ENCODE data around the gene MSX1. TPM values are rescaled to one million over a fixed set of nuclear protein-coding genes. Genes with fewer than 3 reads are reported as not detected.

Gene MSX1
- total and polyA plus RNA-seq, 4 donors: 0.13 to 0.33 (median 0.15) TPM; not detected in 1

DNA sequence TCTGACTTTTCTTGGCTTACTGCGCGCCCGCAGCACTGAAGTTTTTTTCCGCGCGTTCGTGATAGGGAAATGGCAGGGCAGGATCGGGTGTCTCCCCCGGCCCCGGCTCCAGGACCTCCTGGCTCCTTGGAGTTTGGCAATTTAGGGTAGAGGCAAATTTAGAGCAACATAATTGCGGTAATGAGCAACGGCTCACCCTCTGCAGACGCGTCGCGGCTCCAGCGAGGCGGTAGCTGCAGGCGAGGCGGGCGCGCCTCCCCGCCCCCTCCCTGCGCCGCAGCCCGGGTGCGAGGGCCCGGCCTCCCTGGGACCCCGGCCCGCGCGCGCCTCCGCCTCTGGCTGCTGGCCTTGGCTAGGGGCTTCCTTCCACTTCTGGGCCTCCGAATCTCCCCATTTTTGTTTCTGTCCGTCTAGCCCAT is 6.2 kb downstream of the MSX1 start:
- WGBS: 3% methylated on average over 36 of the region's 36 CpGs
- TF ChIP-seq, protein P1, sequence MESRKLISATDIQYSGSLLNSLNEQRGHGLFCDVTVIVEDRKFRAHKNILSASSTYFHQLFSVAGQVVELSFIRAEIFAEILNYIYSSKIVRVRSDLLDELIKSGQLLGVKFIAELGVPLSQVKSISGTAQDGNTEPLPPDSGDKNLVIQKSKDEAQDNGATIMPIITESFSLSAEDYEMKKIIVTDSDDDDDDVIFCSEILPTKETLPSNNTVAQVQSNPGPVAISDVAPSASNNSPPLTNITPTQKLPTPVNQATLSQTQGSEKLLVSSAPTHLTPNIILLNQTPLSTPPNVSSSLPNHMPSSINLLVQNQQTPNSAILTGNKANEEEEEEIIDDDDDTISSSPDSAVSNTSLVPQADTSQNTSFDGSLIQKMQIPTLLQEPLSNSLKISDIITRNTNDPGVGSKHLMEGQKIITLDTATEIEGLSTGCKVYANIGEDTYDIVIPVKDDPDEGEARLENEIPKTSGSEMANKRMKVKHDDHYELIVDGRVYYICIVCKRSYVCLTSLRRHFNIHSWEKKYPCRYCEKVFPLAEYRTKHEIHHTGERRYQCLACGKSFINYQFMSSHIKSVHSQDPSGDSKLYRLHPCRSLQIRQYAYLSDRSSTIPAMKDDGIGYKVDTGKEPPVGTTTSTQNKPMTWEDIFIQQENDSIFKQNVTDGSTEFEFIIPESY (IDR thresholded peaks at IDR 0.05): no peak
- TF ChIP-seq, protein P2, sequence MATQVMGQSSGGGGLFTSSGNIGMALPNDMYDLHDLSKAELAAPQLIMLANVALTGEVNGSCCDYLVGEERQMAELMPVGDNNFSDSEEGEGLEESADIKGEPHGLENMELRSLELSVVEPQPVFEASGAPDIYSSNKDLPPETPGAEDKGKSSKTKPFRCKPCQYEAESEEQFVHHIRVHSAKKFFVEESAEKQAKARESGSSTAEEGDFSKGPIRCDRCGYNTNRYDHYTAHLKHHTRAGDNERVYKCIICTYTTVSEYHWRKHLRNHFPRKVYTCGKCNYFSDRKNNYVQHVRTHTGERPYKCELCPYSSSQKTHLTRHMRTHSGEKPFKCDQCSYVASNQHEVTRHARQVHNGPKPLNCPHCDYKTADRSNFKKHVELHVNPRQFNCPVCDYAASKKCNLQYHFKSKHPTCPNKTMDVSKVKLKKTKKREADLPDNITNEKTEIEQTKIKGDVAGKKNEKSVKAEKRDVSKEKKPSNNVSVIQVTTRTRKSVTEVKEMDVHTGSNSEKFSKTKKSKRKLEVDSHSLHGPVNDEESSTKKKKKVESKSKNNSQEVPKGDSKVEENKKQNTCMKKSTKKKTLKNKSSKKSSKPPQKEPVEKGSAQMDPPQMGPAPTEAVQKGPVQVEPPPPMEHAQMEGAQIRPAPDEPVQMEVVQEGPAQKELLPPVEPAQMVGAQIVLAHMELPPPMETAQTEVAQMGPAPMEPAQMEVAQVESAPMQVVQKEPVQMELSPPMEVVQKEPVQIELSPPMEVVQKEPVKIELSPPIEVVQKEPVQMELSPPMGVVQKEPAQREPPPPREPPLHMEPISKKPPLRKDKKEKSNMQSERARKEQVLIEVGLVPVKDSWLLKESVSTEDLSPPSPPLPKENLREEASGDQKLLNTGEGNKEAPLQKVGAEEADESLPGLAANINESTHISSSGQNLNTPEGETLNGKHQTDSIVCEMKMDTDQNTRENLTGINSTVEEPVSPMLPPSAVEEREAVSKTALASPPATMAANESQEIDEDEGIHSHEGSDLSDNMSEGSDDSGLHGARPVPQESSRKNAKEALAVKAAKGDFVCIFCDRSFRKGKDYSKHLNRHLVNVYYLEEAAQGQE (IDR thresholded peaks at IDR 0.05): no peak
- TF ChIP-seq YY1 (IDR thresholded peaks at IDR 0.05) (no peak), HNF4A (conservative IDR thresholded peaks at IDR 0.05) (no peak)
- TF ChIP-seq, protein P3, sequence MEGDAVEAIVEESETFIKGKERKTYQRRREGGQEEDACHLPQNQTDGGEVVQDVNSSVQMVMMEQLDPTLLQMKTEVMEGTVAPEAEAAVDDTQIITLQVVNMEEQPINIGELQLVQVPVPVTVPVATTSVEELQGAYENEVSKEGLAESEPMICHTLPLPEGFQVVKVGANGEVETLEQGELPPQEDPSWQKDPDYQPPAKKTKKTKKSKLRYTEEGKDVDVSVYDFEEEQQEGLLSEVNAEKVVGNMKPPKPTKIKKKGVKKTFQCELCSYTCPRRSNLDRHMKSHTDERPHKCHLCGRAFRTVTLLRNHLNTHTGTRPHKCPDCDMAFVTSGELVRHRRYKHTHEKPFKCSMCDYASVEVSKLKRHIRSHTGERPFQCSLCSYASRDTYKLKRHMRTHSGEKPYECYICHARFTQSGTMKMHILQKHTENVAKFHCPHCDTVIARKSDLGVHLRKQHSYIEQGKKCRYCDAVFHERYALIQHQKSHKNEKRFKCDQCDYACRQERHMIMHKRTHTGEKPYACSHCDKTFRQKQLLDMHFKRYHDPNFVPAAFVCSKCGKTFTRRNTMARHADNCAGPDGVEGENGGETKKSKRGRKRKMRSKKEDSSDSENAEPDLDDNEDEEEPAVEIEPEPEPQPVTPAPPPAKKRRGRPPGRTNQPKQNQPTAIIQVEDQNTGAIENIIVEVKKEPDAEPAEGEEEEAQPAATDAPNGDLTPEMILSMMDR (IDR thresholded peaks at IDR 0.05; ENCODE audit: low read depth, low read length, missing input control): no peak
- TF ChIP-seq, protein P4, sequence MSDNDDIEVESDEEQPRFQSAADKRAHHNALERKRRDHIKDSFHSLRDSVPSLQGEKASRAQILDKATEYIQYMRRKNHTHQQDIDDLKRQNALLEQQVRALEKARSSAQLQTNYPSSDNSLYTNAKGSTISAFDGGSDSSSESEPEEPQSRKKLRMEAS (IDR thresholded peaks at IDR 0.05): no peak
- Histone ChIP-seq H3K9me3 (ENCODE audit: control insufficient read depth in 4 of 4, low read length in 3 of 4) (no peaks in the 10 kb centered on the region), H3K36me3 (ENCODE audit: control insufficient read depth in 4 of 4, insufficient read depth in 3 of 4, low read depth in 1 of 4, low read length in 3 of 4) (no peaks in the 10 kb centered on the region), H3K27ac (ENCODE audit: low read depth in 1 of 2, low read length in 2 of 2) (no peak overlapping the region), H3K4me3 (ENCODE audit: low read depth in 1 of 3, low read length in 3 of 3) (peak overlapping the region in 1 of 3 donors; percentile 4), H3K9ac (ENCODE audit: low read depth in 1 of 2, low read length in 2 of 2) (no peak overlapping the region), H3K27me3 (ENCODE audit: control insufficient read depth in 4 of 4, insufficient read depth in 4 of 4, low read length in 3 of 4) (peaks cover 11 to 38% (median 31%) of the 10 kb centered on the region in 4 donors), H3K4me1 (ENCODE audit: control insufficient read depth in 4 of 4, insufficient read depth in 4 of 4, low read length in 3 of 4) (peaks cover 3 to 25% (median 18%) of the 10 kb centered on the region in 4 donors)
- no peak for DNase-seq (ENCODE audit: low spot score)

- no peak for TF ChIP-seq YY1 (IDR thresholded peaks at IDR 0.05)
- TF ChIP-seq JUND (IDR thresholded peaks at IDR 0.05): no peak
- TF ChIP-seq FOXA1 (IDR thresholded peaks at IDR 0.05): no peak
- Histone ChIP-seq H3K27me3 (ENCODE audit: control insufficient read depth in 4 of 4, insufficient read depth in 4 of 4, low read length in 3 of 4) (peaks cover 11 to 39% (median 31%) of the 10 kb centered on the region in 4 donors), H3K4me1 (ENCODE audit: control insufficient read depth in 4 of 4, insufficient read depth in 4 of 4, low read length in 3 of 4) (peaks cover 3 to 19% (median 13%) of the 10 kb centered on the region in 4 donors), H3K36me3 (ENCODE audit: control insufficient read depth in 4 of 4, insufficient read depth in 3 of 4, low read depth in 1 of 4, low read length in 3 of 4) (no peaks in the 10 kb centered on the region), H3K4me3 (ENCODE audit: low read depth in 1 of 3, low read length in 3 of 3) (peak overlapping the region in 1 of 3 donors; percentile 4), H3K27ac (ENCODE audit: low read depth in 1 of 2, low read length in 2 of 2) (no peak overlapping the region), H3K9me3 (ENCODE audit: control insufficient read depth in 4 of 4, low read length in 3 of 4) (no peaks in the 10 kb centered on the region), H3K9ac (ENCODE audit: low read depth in 1 of 2, low read length in 2 of 2) (no peak overlapping the region)
- no peak for DNase-seq (ENCODE audit: low spot score)
- 4% methylated on average over 44 of the region's 44 CpGs for WGBS
Observed at GRCh38 chr4:4866124-4866865, 6.8 kb downstream of the MSX1 start.

Measured in liver (tissue), 9 donors.